Tibial artery (tissue), 4 donors: ENCODE results near the gene ARL15.

Experiments used
- DNase-seq, 2 donors: peaks; one replicate each; pipeline ENCODE4 v3.0.0-alpha.2; 2019
- H3K27ac ChIP-seq, 2 donors: fragments of 200-600 bp; sonication (generic) in 1 of 2; 1 replicate in 1 of 2; 2 replicates in 1 of 2; pipeline ENCODE4 v1.5.1; 2018 to 2019; ENCODE audit warnings: mild to moderate bottlenecking in 1 of 2
- H3K27me3 ChIP-seq, 2 donors: fragments of 200-600 bp; sonication (generic) in 1 of 2; one replicate each; pipeline versions ENCODE4 v1.5.1 to v1.6.0; 2016 to 2019
- H3K36me3 ChIP-seq, 3 donors: fragments of 200-600 bp; sonication (generic) in 2 of 3; one replicate each; pipeline ENCODE4 v1.5.1; 2016 to 2019; ENCODE audit warnings: mild to moderate bottlenecking in 2 of 3
- H3K4me1 ChIP-seq, 4 donors: fragments of 200-600 bp; sonication (generic) in 2 of 4; 1 replicate in 3 of 4; 2 replicates in 1 of 4; pipeline ENCODE4 v1.5.1; 2016 to 2019
- H3K4me3 ChIP-seq, 2 donors: fragments of 200-600 bp; sonication (generic) in 1 of 2; 1 replicate in 1 of 2; 2 replicates in 1 of 2; pipeline ENCODE4 v1.5.1; 2018 to 2019; ENCODE audit warnings: mild to moderate bottlenecking in 2 of 2
- H3K9me3 ChIP-seq, 3 donors: fragments of 200-600 bp; sonication (generic) in 1 of 3; one replicate each; pipeline ENCODE4 v1.5.1; 2016 to 2019
- intact Hi-C: fragments of 100-400 bp; cut with DNase I; formaldehyde crosslinking; loops from one replicate; pipeline ENCODE4 v1.15.0; 2023; ENCODE audit warnings: low total_unique reads
- TF ChIP-seq, protein P1 (sequence below), 2 experiments: fragments of 200-600 bp in 1 of 2; fragments of 450-650 bp in 1 of 2; IDR thresholded peaks; one replicate each; pipeline ENCODE4 v1.5.1; 2017 to 2019; ENCODE audit warnings: antibody characterized with exemption in 2 of 2, mild to moderate bottlenecking in 1 of 2, moderate library complexity in 1 of 2

ARL15 gene

DNA sequence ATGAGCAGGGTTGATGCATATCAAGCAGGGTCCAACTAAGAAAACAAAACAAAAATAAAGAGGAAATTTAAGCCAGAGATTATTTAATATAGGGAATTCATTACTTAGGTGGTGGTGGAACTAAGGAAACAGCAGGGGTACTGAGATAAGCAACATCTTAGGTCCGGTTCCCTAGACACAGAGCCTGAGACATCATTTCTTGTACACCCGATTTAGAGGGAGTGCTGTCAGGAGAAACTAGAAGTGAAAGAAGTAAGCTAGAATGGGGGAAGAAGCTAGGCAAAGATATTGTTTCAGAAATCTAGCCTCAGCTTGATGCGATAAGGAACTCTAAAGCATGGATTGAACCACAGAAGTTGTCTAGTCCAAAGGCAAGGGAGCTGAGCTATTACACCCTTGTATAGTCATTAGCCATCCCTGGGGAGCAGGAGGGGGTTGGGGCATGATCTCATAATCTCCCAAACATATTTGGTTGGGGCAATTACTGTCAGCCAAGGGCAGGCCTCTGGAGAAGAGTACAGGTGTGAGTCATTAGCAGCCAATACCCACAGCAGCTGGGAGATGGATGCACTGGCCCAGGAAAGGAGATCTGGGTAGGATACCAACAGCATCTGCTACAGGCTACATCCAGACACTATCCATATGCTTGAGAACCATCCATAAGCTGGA is 194.5 kb downstream of the ARL15 start:
- intact Hi-C loops = no loop called here
- Histone ChIP-seq H3K27ac (no peak overlapping the region), H3K4me3 (no peak overlapping the region), H3K36me3 (no peaks in the 10 kb centered on the region), H3K4me1 (no peaks in the 10 kb centered on the region), H3K9me3 (no peaks in the 10 kb centered on the region), H3K27me3 (no peaks in the 10 kb centered on the region)
- DNase-seq = no peak
- TF ChIP-seq, protein P1, sequence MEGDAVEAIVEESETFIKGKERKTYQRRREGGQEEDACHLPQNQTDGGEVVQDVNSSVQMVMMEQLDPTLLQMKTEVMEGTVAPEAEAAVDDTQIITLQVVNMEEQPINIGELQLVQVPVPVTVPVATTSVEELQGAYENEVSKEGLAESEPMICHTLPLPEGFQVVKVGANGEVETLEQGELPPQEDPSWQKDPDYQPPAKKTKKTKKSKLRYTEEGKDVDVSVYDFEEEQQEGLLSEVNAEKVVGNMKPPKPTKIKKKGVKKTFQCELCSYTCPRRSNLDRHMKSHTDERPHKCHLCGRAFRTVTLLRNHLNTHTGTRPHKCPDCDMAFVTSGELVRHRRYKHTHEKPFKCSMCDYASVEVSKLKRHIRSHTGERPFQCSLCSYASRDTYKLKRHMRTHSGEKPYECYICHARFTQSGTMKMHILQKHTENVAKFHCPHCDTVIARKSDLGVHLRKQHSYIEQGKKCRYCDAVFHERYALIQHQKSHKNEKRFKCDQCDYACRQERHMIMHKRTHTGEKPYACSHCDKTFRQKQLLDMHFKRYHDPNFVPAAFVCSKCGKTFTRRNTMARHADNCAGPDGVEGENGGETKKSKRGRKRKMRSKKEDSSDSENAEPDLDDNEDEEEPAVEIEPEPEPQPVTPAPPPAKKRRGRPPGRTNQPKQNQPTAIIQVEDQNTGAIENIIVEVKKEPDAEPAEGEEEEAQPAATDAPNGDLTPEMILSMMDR (IDR thresholded peaks at IDR 0.05) = no peak

DNA sequence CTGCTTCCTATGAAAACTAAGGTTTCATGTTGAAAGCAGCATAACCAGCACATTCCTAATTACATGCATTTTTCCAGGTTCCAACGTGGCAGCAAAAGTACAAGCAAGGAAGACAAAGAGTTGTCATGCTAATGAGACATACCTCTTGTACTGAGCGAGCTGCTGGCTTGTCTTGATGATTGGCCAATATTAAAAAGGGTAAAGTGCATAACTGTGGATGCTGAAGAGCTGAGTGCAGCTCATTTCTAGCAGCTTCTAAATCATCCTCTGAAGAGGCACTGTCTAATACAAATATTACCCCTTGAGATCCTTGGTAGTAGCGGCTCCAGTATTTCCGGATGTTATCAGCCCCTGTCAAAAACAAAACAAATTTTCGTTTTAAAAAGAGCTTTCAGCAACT is 197.3 kb downstream of the ARL15 start:
- H3K4me1 ChIP-seq = no peaks in the 10 kb centered on the region
- TF ChIP-seq, protein P1 (IDR thresholded peaks at IDR 0.05) = no peak
- no peaks in the 10 kb centered on the region for H3K36me3 ChIP-seq
- no peak for DNase-seq
- H3K27me3 ChIP-seq = no peaks in the 10 kb centered on the region
- intact Hi-C loops = no loop called here
- no peak overlapping the region for H3K4me3 ChIP-seq
- H3K9me3 ChIP-seq = no peaks in the 10 kb centered on the region
- H3K27ac ChIP-seq = no peak overlapping the region

DNA sequence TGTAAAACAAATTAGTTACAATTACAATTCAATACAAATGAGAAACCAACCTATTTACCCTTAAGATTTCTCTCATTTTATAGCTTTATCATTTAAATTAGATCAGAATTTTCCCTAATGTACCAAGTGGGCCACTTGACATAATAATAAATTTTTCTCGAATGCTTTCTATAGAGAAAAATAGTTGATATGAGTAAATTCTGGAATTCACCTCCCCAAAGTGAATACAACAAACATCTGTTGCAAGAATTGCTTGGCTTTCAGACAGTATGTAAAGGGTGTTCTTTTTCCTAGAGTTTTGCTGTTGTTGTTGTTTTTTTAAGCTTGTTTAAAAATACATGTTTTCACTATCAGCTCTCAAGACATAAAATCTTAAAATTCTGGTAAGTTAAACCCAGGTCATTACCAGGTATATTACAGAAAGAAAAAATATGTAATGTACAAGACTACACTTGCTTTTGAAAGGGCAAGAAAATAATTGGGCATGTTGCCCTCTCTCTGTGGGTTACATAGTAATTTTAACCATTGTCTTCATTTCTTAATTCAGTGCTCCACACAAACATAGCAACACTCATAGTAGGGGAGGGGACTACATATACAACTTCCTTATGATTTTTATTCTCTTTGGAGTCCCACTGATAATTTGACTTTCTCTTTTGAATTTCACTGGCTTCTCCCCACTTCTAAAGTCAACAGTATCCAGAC is 200.6 kb downstream of the ARL15 start:
- H3K27me3 ChIP-seq = no peaks in the 10 kb centered on the region
- H3K9me3 ChIP-seq = no peaks in the 10 kb centered on the region
- DNase-seq = no peak
- no peak overlapping the region for H3K27ac ChIP-seq
- no peaks in the 10 kb centered on the region for H3K4me1 ChIP-seq
- TF ChIP-seq, protein P1 (IDR thresholded peaks at IDR 0.05) = no peak
- intact Hi-C loops = no loop called here
- H3K4me3 ChIP-seq = no peak overlapping the region
- no peaks in the 10 kb centered on the region for H3K36me3 ChIP-seq

DNA sequence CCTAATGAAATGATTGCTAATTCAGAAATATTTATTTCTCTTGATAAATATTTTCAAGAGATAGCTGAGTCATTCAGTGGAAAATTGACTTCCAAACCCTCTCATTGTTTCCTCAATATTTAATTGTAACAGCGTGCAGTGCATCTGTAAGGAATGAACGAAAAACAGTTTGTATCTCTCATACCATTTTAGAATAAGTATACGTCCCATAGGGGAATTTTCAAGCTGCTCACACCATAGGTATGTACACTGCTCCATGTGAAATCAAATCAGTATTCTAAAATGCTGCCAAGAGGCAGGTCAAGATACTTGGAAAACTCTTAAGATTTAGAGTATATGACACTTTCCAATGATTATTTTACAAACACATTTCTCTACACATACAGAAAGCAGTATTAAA is 202.2 kb downstream of the ARL15 start:
- no peaks in the 10 kb centered on the region for H3K4me1 ChIP-seq
- H3K27me3 ChIP-seq = no peaks in the 10 kb centered on the region
- intact Hi-C loops = no loop called here
- no peak overlapping the region for H3K4me3 ChIP-seq
- DNase-seq = no peak
- H3K9me3 ChIP-seq = no peaks in the 10 kb centered on the region
- TF ChIP-seq, protein P1 (IDR thresholded peaks at IDR 0.05) = no peak
- no peaks in the 10 kb centered on the region for H3K36me3 ChIP-seq
- H3K27ac ChIP-seq = no peak overlapping the region

DNA sequence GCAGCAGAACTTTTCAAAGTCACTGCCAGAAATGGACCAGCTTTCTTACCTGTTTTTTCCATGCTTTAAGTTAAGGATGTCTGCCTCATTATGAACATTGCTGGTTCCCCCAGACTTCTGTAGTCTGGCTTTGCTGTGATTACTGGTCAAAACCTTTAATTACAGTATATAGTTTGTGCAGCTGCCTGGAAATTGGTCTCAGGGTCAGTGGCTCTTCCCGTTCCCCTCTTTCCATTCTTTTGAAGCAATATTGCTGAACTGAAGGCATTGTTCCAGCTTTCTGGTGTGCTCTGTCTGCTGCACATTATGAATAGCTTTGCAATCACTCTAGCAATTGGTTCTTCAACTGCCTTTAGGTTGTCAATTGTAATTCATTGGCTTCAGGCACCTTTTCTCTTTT is 206.5 kb downstream of the ARL15 start:
- no peak for DNase-seq
- Histone ChIP-seq H3K27ac (no peak overlapping the region), H3K27me3 (no peaks in the 10 kb centered on the region), H3K4me1 (no peaks in the 10 kb centered on the region), H3K36me3 (no peaks in the 10 kb centered on the region), H3K9me3 (no peaks in the 10 kb centered on the region), H3K4me3 (no peak overlapping the region)
- TF ChIP-seq, protein P1 (IDR thresholded peaks at IDR 0.05) = no peak
- intact Hi-C loops = no loop called here
